HEK293 (cell line): Measurements from ENCODE around the gene MAGEA10.

Source experiments
- CTCF ChIA-PET: fragments of 350-600 bp; formaldehyde crosslinking; extraction: SDS; loops from one replicate; lab custom pipeline; 2021; ENCODE audit warnings: antibody characterized with exemption; lab: Yijun Ruan, JAX
- POLR2A ChIA-PET: fragments of 300-600 bp; formaldehyde crosslinking; extraction: SDS; loops from one replicate; lab custom pipeline; 2020; ENCODE audit warnings: antibody characterized with exemption, inconsistent platforms; lab: Yijun Ruan, JAX
- H3K27ac ChIP-seq: fragments of 200-500 bp; sonication (Bioruptor generic); 2 replicates; pipeline ENCODE4 v1.5.1; 2014; ENCODE audit warnings: low read depth, low read length, control low read depth, inconsistent platforms; ENCODE audit errors: extremely low read depth
- H3K36me3 ChIP-seq, 2 experiments: fragments of 200-500 bp in 1 of 2; sonication (Bioruptor generic) in 1 of 2; 1 replicate in 1 of 2; 2 replicates in 1 of 2; pipeline ENCODE4 v1.5.1; 2014 to 2017; ENCODE audit warnings: inconsistent platforms in 2 of 2, low read length in 2 of 2; ENCODE audit not compliant: control insufficient read depth in 2 of 2, insufficient read depth in 1 of 2
- H3K4me1 ChIP-seq: fragments of 200-500 bp; sonication (Bioruptor generic); 2 replicates; pipeline ENCODE4 v1.5.1; 2014; ENCODE audit warnings: mild to moderate bottlenecking, low read length, inconsistent platforms; ENCODE audit not compliant: control insufficient read depth, insufficient read depth
- H3K4me3 ChIP-seq: 2 replicates; pipeline ENCODE4 v1.5.1; 2011; ENCODE audit warnings: low read depth, mild to moderate bottlenecking, control low read depth, low read length, moderate library complexity
- H3K9me3 ChIP-seq: fragments of 200-500 bp; sonication (Bioruptor generic); 2 replicates; pipeline ENCODE4 v1.5.1; 2014; ENCODE audit warnings: low read depth, low read length, inconsistent platforms; ENCODE audit not compliant: control insufficient read depth, insufficient read depth
- ZNF335 ChIP-seq: fragments of 450-650 bp; formaldehyde crosslinking; conservative IDR thresholded peaks from 2 replicates; pipeline ENCODE4 v1.5.1; 2016; ENCODE audit warnings: missing biosample characterization, missing genetic modification characterization
- TF ChIP-seq, protein P1 (sequence below): fragments of 450-650 bp; formaldehyde crosslinking; IDR thresholded peaks from 2 replicates; pipeline ENCODE4 v1.5.1; 2017; ENCODE audit warnings: missing biosample characterization, missing genetic modification characterization
- TF ChIP-seq, protein P2 (sequence below): fragments of 450-650 bp; formaldehyde crosslinking; IDR thresholded peaks from 2 replicates; pipeline ENCODE4 v1.5.1; 2016; ENCODE audit warnings: missing biosample characterization, missing genetic modification characterization
- TF ChIP-seq, protein P3 (sequence below): fragments of 450-650 bp; formaldehyde crosslinking; IDR thresholded peaks from 2 replicates; pipeline ENCODE4 v1.5.1; 2016; ENCODE audit warnings: missing biosample characterization, missing genetic modification characterization

MAGEA10 gene

DNA sequence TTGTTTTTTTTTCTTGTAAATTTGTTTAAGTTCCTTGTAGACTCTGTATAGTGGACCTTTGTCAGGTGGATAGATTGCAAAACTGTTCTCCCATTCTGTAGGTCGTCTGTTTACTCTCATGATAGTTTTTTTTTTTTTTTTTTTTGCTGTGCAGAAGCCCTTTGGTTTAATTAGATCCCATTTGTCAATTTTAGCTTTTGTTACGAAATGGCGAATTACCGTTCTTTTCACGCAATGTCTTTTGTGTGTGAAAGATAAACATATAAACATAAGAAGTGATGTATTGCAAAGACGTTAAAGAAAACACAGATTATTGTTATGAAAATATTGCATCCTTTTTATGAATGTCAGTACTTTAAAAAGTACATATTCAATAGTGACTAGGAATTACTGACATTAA is 34.5 kb downstream of the MAGEA10 start (continued):
- TF ChIP-seq, protein P1, sequence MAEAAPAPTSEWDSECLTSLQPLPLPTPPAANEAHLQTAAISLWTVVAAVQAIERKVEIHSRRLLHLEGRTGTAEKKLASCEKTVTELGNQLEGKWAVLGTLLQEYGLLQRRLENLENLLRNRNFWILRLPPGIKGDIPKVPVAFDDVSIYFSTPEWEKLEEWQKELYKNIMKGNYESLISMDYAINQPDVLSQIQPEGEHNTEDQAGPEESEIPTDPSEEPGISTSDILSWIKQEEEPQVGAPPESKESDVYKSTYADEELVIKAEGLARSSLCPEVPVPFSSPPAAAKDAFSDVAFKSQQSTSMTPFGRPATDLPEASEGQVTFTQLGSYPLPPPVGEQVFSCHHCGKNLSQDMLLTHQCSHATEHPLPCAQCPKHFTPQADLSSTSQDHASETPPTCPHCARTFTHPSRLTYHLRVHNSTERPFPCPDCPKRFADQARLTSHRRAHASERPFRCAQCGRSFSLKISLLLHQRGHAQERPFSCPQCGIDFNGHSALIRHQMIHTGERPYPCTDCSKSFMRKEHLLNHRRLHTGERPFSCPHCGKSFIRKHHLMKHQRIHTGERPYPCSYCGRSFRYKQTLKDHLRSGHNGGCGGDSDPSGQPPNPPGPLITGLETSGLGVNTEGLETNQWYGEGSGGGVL (tag by site-specific recombination), result no peak

DNA sequence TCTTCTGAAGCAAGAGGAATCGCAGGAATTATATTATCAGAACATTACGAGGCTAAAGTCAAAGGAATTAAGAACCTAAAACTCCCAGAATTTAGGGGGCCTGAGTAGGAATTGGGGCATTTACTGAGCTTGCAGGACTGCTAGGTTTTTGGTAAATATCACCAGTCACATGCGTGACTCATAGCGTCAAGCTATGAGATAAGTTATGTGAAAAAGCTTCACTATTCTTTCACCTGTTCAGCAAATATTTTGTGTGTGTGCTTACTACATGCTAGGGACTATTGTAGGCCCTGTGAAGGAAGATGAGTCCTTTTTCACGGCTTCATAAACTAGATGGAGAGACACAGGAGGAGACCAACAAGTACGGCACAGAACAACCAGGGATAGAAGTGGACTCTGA is 52.2 kb downstream of the MAGEA10 start:
- Histone ChIP-seq H3K9me3 (no peaks in the 10 kb centered on the region), H3K4me3 (no peak overlapping the region), H3K36me3 (no peaks in the 10 kb centered on the region)
- POLR2A ChIA-PET, result no interaction called here
- TF ChIP-seq, protein P2, sequence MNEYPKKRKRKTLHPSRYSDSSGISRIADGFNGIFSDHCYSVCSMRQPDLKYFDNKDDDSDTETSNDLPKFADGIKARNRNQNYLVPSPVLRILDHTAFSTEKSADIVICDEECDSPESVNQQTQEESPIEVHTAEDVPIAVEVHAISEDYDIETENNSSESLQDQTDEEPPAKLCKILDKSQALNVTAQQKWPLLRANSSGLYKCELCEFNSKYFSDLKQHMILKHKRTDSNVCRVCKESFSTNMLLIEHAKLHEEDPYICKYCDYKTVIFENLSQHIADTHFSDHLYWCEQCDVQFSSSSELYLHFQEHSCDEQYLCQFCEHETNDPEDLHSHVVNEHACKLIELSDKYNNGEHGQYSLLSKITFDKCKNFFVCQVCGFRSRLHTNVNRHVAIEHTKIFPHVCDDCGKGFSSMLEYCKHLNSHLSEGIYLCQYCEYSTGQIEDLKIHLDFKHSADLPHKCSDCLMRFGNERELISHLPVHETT (tag by site-specific recombination), result no peak
- TF ChIP-seq ZNF335 (tag by site-specific recombination), result no peak
- TF ChIP-seq, protein P3, sequence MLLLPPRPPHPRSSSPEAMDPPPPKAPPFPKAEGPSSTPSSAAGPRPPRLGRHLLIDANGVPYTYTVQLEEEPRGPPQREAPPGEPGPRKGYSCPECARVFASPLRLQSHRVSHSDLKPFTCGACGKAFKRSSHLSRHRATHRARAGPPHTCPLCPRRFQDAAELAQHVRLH (tag by site-specific recombination), result no peak
- TF ChIP-seq, all 188 proteins: peak for 0
- CTCF ChIA-PET, result interaction anchor here (0.5 to 0.7 kb wide), 2 partner anchors 47 to 393 kb away, joined by 3 read pairs; no protein-coding TSS in a partner anchor
- Histone ChIP-seq H3K27ac (no peak overlapping the region), H3K4me1 (no peaks in the 10 kb centered on the region)
